Measurements from ENCODE around the gene NEDD9.
A peak's percentile ranks its signal among the peaks of the same experiment; 100 is the strongest.

NEDD9 gene

DNA sequence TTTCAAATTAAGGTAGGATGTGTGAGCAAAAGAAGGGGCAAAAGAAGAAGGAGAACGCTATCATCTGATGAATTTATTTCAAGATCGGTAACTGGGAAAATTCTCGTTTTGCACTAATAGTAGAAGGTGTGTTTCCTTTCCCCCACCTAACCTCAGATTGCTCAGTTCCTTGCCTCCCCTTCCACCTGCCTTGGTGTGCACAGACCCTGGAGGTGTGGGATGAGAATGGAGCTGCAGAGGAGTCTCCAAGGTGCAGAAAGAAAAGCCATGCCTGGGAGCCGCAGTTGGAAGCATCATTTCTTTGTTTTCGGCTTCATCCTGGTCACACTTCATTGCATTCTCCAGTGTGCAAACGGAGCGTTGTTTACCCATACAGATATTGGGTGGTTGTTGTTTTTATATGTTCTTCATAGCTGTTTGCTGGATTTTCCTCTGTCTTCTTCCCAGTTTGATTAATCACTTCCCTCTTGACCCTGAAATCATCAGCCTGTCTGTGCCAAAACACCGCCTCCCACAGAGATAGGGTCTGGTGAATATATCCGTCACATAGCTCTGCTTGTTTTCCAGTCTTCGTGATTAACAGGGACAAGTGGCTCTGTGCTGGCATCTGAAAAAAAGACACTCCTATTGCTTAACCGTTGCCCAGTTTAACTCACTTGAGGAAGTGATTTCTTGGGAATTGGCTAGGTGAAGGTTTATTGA is 40.2 kb upstream of the NEDD9 start:
- TF ChIP-seq, protein P1, sequence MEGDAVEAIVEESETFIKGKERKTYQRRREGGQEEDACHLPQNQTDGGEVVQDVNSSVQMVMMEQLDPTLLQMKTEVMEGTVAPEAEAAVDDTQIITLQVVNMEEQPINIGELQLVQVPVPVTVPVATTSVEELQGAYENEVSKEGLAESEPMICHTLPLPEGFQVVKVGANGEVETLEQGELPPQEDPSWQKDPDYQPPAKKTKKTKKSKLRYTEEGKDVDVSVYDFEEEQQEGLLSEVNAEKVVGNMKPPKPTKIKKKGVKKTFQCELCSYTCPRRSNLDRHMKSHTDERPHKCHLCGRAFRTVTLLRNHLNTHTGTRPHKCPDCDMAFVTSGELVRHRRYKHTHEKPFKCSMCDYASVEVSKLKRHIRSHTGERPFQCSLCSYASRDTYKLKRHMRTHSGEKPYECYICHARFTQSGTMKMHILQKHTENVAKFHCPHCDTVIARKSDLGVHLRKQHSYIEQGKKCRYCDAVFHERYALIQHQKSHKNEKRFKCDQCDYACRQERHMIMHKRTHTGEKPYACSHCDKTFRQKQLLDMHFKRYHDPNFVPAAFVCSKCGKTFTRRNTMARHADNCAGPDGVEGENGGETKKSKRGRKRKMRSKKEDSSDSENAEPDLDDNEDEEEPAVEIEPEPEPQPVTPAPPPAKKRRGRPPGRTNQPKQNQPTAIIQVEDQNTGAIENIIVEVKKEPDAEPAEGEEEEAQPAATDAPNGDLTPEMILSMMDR (IDR thresholded peaks at IDR 0.05; ENCODE audit: unreplicated experiment in 3 of 3): no peak
- Mint-ChIP-seq H3K9me3 (no peaks in the 10 kb centered on the region), H3K4me3 (no peak overlapping the region), H3K4me1 (peaks cover 44% of the 10 kb centered on the region), H3K27me3 (ENCODE audit: low read depth) (peaks cover 3% of the 10 kb centered on the region), H3K36me3 (ENCODE audit: low read depth) (no peaks in the 10 kb centered on the region), H3K27ac (peak overlapping the region; percentile 45 to 80 (median 56))

DNA sequence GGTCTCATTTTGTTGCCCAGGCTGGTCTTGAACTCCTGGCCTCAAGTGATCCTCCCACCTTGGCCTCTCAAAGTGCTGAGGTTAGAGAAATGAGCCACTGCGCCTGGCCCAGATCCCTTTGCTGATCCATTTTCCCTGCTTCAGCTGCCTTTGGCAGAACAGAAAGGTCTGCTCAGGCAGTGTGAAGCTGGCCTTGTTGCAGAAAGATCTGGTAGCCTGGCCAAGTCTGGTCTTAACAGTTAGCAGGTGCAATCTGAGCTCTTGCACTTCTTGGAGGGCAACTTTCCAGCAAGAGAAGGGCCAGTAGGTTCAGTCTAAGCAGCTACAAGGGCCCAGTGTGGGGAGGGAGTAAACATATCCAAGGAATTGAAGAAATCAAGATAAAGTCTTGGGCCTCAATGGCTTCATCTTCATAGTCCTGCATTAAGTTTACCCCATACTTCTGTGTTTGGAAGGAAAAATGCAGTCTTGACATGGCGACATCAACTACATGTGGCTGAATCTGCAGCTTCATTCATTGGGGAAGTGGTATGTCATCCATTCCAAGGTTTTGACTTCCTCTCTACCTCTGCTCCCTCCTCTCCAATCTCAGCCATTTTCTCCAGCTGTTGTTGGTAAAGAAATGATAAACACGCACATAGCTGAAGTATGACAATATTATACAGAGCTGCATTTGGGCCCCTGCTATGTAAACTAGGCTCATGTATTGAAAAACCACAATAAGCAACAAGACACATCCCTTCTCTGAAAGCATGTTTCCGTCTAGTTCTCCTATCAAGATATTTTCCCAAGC is 39.0 kb upstream of the NEDD9 start:
- peaks cover 3% of the 10 kb centered on the region for H3K27me3 Mint-ChIP-seq (ENCODE audit: low read depth)

DNA sequence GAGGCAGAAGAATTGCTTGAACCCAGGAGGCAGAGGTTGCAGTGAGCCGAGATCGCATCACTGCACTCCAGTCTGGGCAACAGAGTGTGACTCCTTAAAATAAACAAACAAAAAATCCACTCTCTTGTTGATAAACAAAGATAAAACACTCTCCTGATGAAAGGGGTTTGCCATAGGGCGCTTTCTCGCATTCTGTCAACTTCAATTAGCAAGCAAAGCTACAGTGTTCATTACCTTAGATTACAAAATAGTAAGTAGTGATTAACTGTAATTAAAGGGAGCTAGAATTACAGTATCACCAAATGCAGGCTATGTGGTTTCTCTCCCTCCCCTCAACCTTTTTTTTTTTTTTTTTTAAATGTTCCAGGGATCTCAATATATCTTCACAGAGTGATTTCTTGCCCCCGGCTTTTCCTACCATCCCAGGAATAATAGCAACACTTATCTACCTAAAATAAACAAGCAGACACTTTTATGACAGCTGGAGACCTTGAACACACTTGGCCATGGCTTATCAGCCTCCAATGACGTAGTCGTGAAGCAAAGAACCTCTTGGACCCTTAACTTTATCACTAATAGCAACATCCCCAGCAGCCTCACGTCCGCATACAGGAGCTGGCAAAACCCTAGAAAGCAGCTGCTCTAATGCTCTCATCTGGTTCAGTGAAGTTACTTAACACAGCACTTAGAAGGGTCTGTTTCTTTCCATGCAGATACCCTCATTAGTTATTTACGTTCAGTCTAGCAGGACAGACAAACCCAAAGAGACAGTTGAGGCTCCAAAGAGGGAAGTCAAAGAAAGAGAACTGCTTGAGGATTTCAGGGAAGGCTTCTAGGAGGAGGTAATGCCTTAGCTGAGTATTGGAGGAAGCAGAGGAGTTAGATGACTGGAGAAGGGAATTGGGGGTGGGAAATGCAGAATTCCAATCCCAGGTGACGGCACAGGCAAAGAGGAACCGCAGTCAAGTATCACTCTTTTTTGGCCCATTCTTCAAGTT is 37.9 kb upstream of the NEDD9 start:
- H3K4me1 Mint-ChIP-seq: peaks cover 26% of the 10 kb centered on the region
- H3K9me3 Mint-ChIP-seq: no peaks in the 10 kb centered on the region
- H3K27me3 Mint-ChIP-seq (ENCODE audit: low read depth): peaks cover 3% of the 10 kb centered on the region
- H3K36me3 Mint-ChIP-seq (ENCODE audit: low read depth): no peaks in the 10 kb centered on the region
- TF ChIP-seq, protein P1 (IDR thresholded peaks at IDR 0.05; ENCODE audit: unreplicated experiment in 3 of 3): no peak
- H3K4me3 Mint-ChIP-seq: no peak overlapping the region
- H3K27ac Mint-ChIP-seq: peak overlapping the region; percentile 17 to 38 (median 34)

More for the DNA sequence above, 39.0 kb upstream of the NEDD9 start:
- H3K36me3 Mint-ChIP-seq (ENCODE audit: low read depth): no peaks in the 10 kb centered on the region
- peaks cover 32% of the 10 kb centered on the region for H3K4me1 Mint-ChIP-seq
- TF ChIP-seq, protein P1 (IDR thresholded peaks at IDR 0.05; ENCODE audit: unreplicated experiment in 3 of 3): no peak
- no peaks in the 10 kb centered on the region for H3K9me3 Mint-ChIP-seq
- no peak overlapping the region for H3K4me3 Mint-ChIP-seq
- H3K27ac Mint-ChIP-seq: peak overlapping the region; percentile 56 to 80 (median 56)

DNA sequence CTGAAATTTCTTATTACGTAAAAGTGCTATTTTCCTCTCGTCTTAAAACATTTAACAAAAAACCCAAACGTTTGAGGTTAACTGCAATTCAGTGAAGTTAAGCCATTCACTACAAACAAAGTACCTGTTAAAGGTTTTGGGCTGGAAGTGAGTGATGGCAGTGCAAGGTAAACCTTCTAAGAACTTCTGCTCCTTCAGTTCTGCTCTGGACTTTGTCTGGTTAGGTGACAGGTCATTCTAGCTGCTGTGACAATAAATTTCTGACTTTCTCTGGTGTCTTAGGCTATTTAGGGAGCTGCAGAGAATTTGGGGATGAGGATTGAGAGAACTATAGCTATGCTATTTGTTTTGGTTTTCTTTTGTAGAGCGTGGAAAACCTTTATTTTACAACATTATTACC is 36.5 kb upstream of the NEDD9 start:
- TF ChIP-seq, protein P1 (IDR thresholded peaks at IDR 0.05; ENCODE audit: unreplicated experiment in 3 of 3): no peak
- peaks cover 5% of the 10 kb centered on the region for H3K27me3 Mint-ChIP-seq (ENCODE audit: low read depth)
- H3K36me3 Mint-ChIP-seq (ENCODE audit: low read depth): no peaks in the 10 kb centered on the region
- no peak overlapping the region for H3K4me3 Mint-ChIP-seq
- peak overlapping the region in 2 of 3 experiments; percentile 14 to 32 for H3K27ac Mint-ChIP-seq
- no peaks in the 10 kb centered on the region for H3K9me3 Mint-ChIP-seq
- H3K4me1 Mint-ChIP-seq: peaks cover 26% of the 10 kb centered on the region

DNA sequence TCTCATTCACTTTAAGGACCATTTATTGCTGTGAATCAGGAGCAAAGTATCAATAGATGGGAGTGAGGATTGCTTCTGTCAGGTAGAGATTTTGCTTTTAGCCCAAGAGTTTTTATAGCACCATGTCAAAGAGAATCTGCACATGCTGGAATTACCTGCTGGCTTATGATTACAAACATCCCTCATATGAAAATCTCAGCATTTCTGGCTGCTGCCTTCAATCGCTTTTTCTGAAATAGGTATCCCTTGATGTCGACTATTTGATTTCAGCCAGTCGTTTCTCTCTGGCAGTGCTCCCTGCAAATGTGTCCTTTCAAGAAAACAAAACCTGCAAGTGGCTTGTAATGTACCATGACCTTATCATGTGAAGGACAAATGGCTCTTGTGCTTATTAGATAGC is 34.5 kb upstream of the NEDD9 start:
- Mint-ChIP-seq H3K27ac (no peak overlapping the region), H3K4me3 (no peak overlapping the region), H3K36me3 (ENCODE audit: low read depth) (no peaks in the 10 kb centered on the region), H3K4me1 (peaks cover 32% of the 10 kb centered on the region), H3K27me3 (ENCODE audit: low read depth) (peaks cover 10% of the 10 kb centered on the region), H3K9me3 (no peaks in the 10 kb centered on the region)
- TF ChIP-seq, protein P1 (IDR thresholded peaks at IDR 0.05; ENCODE audit: unreplicated experiment in 3 of 3): no peak
